ENCODE measurements around the gene SMYD3. TPM values are rescaled to one million over a fixed set of nuclear protein-coding genes. Genes with fewer than 3 reads are reported as not detected.

The SMYD3 gene
- total and polyA plus RNA-seq, 9 of the 15 experiments (the other 6 are each of a cell fraction or from before 2014, with no cell fraction given) = 128 to 440 (median 197) TPM

GRCh38 chr1:246110343-246111219 is 396.5 kb downstream of the SMYD3 start (continued):
- TF ChIP-seq ZNF695 (CRISPR knock-in tag; IDR thresholded peaks at IDR 0.05) = peak; percentile 86; the same call in 1 of the 2 replicates
- peak; percentile 96 for TF ChIP-seq IFI16 (CRISPR knock-in tag; IDR thresholded peaks at IDR 0.05)
- no peak for TF ChIP-seq ZC3H4 (CRISPR knock-in tag; IDR thresholded peaks at IDR 0.05; ENCODE audit: borderline replicate concordance)
- TF ChIP-seq TRIM24 (IDR thresholded peaks at IDR 0.05) = peak; percentile 24 to 69; a peak in 1 of 4 replicates
- peak; percentile 63; the same call in 1 of the 2 replicates for TF ChIP-seq PHTF2 (CRISPR knock-in tag; IDR thresholded peaks at IDR 0.05)
- TF ChIP-seq TEAD1 (CRISPR knock-in tag; IDR thresholded peaks at IDR 0.05) = peak in 1 of 2 experiments; percentile 99; a peak in 2 of 4 replicates
- TF ChIP-seq TSHZ1 (CRISPR knock-in tag; IDR thresholded peaks at IDR 0.05) = peak; percentile 95
- peak; percentile 87 for TF ChIP-seq DPF2 (IDR thresholded peaks at IDR 0.05)
- TF ChIP-seq ZNF699 (CRISPR knock-in tag; IDR thresholded peaks at IDR 0.05; ENCODE audit: insufficient replicate concordance) = no peak
- TF ChIP-seq SMARCA4 (IDR thresholded peaks at IDR 0.05) = peak; percentile 86
- TF ChIP-seq RNF2 (IDR thresholded peaks at IDR 0.05) = no peak
- TF ChIP-seq THRAP3 (IDR thresholded peaks at IDR 0.05; ENCODE audit: borderline replicate concordance) = no peak
- TF ChIP-seq ZC3H8 (IDR thresholded peaks at IDR 0.05) = no peak
- no peak for TF ChIP-seq ZNF740 (CRISPR knock-in tag; IDR thresholded peaks at IDR 0.05)
- TF ChIP-seq ZNF740 (tag; IDR thresholded peaks at IDR 0.05) = peak; percentile 42 to 98; a peak in 3 of 4 replicates
- TF ChIP-seq NFE2L1 (tag; IDR thresholded peaks at IDR 0.05; ENCODE audit: borderline replicate concordance, low read depth) = peak; percentile 97
- TF ChIP-seq ZNF384 (IDR thresholded peaks at IDR 0.05; ENCODE audit: low read depth, low read length) = no peak
- peak; percentile 98 to 99 for TF ChIP-seq FOXK2 (conservative IDR thresholded peaks at IDR 0.05 in 1 of 2, IDR thresholded peaks at IDR 0.05 in 1 of 2; ENCODE audit: low read depth in 2 of 2)
- no peak for TF ChIP-seq ZNF780A (CRISPR knock-in tag; IDR thresholded peaks at IDR 0.05)
- TF ChIP-seq ZNF79 (CRISPR knock-in tag; IDR thresholded peaks at IDR 0.05; ENCODE audit: low read depth) = peak; percentile 98
- peak; percentile 96 for TF ChIP-seq MTF1 (CRISPR knock-in tag; IDR thresholded peaks at IDR 0.05; ENCODE audit: borderline replicate concordance)
- TF ChIP-seq EGR1 (conservative IDR thresholded peaks at IDR 0.05) = no peak
- no peak for TF ChIP-seq TCF7 (IDR thresholded peaks at IDR 0.05; ENCODE audit: borderline replicate concordance)
- no peak for TF ChIP-seq ZZZ3 (IDR thresholded peaks at IDR 0.05)
- TF ChIP-seq HINFP (tag; conservative IDR thresholded peaks at IDR 0.05; ENCODE audit: low read depth) = peak; percentile 96

Measured in K562 (cell line).